SH-SY5Y (cell line): ENCODE results near the gene KLHL36.

Source experiments
- GATA2 ChIP-seq: IDR thresholded peaks from 2 replicates; pipeline ENCODE4 v1.6.1; 2011; ENCODE audit warnings: mild to moderate bottlenecking, low read depth, low read length
- GATA3 ChIP-seq: IDR thresholded peaks from 2 replicates; pipeline ENCODE4 v1.6.1; 2011; ENCODE audit warnings: low read depth, mild to moderate bottlenecking, low read length, moderate library complexity

- TF ChIP-seq GATA2 = no peak
- no peak for TF ChIP-seq GATA3
These were observed 40.0 kb upstream of the KLHL36 start for GRCh38 chr16:84608282-84608681.
